Spleen (tissue), 11 donors: Measurements from ENCODE around the gene SCYL1. TPM values are rescaled to one million over a fixed set of nuclear protein-coding genes. Genes with fewer than 3 reads are reported as not detected.

Experiments used
- DNase-seq: peaks from one replicate; pipeline ENCODE4 v3.0.0-alpha.2; 2020
- H3K27ac ChIP-seq, 8 donors: fragments of 200-600 bp; sonication (generic) in 7 of 8; 1 replicate in 4 of 8; 2 replicates in 4 of 8; pipeline versions ENCODE4 v1.5.0 to v1.8.0; 2016 to 2021; ENCODE audit warnings: inconsistent platforms in 4 of 8, mild to moderate bottlenecking in 4 of 8, moderate library complexity in 1 of 8
- H3K27me3 ChIP-seq, 7 donors: fragments of 200-600 bp; sonication (generic) in 6 of 7; replicated peaks in 1 of 7; 1 replicate in 4 of 7; 2 replicates in 3 of 7; pipeline versions ENCODE4 v1.5.0 to v1.8.0; 2016 to 2021; ENCODE audit warnings: inconsistent platforms in 3 of 7, mild to moderate bottlenecking in 1 of 7
- H3K36me3 ChIP-seq, 6 donors: fragments of 200-600 bp; sonication (generic) in 5 of 6; 1 replicate in 4 of 6; 2 replicates in 2 of 6; pipeline versions ENCODE4 v1.5.0 to v1.8.0; 2016 to 2021; ENCODE audit warnings: inconsistent platforms in 2 of 6
- H3K4me1 ChIP-seq, 6 donors: fragments of 200-600 bp; sonication (generic) in 5 of 6; 1 replicate in 3 of 6; 2 replicates in 3 of 6; pipeline versions ENCODE4 v1.5.0 to v1.8.0; 2016 to 2021; ENCODE audit warnings: inconsistent platforms in 3 of 6
- H3K4me3 ChIP-seq, 8 donors: fragments of 200-600 bp; sonication (generic) in 7 of 8; 1 replicate in 4 of 8; 2 replicates in 4 of 8; pipeline versions ENCODE4 v1.5.0 to v1.8.0; 2016 to 2021; ENCODE audit warnings: inconsistent platforms in 4 of 8, mild to moderate bottlenecking in 4 of 8, moderate library complexity in 2 of 8
- H3K9me3 ChIP-seq, 8 donors: fragments of 200-600 bp; sonication (generic) in 7 of 8; 1 replicate in 4 of 8; 2 replicates in 4 of 8; pipeline versions ENCODE4 v1.5.0 to v1.8.0; 2016 to 2021; ENCODE audit warnings: inconsistent platforms in 4 of 8
- CTCF ChIP-seq, 11 experiments: fragments of 200-600 bp in 7 of 11; fragments of 450-650 bp in 4 of 11; sonication (generic) in 4 of 11; IDR thresholded peaks in 8 of 11; conservative IDR thresholded peaks in 3 of 11; 1 replicate in 7 of 11; 2 replicates in 4 of 11; pipeline versions ENCODE4 v1.4.0 to v1.8.0; 2016 to 2021; ENCODE audit warnings: antibody characterized with exemption in 11 of 11, inconsistent platforms in 4 of 11, mild to moderate bottlenecking in 1 of 11
- POLR2A ChIP-seq, 3 donors: fragments of 450-650 bp; IDR thresholded peaks; one replicate each; pipeline ENCODE4 v1.5.1; 2017; ENCODE audit warnings: antibody characterized with exemption in 3 of 3, mild to moderate bottlenecking in 1 of 3
- POLR2AphosphoS5 ChIP-seq, 3 donors: sonication (generic); formaldehyde crosslinking; IDR thresholded peaks; one replicate each; pipeline ENCODE4 v1.5.1; 2017; ENCODE audit warnings: antibody characterized with exemption in 3 of 3
- WGBS, 5 donors: extraction: QIAGEN DNeasy Blood & Tissue Kit in 3 of 5; methylation state at CpG; one replicate each; pipeline versions ENCODE4 v1.1.5 to v1.1.7; 2013 to 2018; 5-methylcytosine and 5-hydroxymethylcytosine counted together
- intact Hi-C: fragments of 100-400 bp; cut with DNase I; formaldehyde crosslinking; loops from one replicate; pipeline ENCODE4 v1.15.0; 2023; ENCODE audit warnings: low total_unique reads
- polyA plus RNA-seq, 3 donors: library from polyadenylated mRNA; stranded (reverse); fragments of 200-250 nt; gene quantifications; one replicate each; pipeline ENCODE4 v1.2.1, GENCODE V29; 2013
- total RNA-seq, 7 donors: library from RNA; depleted of rRNA in 3 of 7; stranded (reverse); fragments of >200 nt in 3 of 7; fragmentation: NEBNext Ultra II Directional in 4 of 7; extraction: Animal tissue kit (Norgen Biotek cat#: 25700) in 4 of 7; gene quantifications; one replicate each; pipeline versions ENCODE4 v1.1.0 to v1.2.1, GENCODE V29; 2016 to 2021
- donor health status: healthy with polysubstance abuse.
- donor health status: DM: no; HTN: no; CAD: no; lungs with moderate emphysema.
- donor health status: DM: no; HTN: no; CAD: no.
- donor health status: Bipolar disorder and iron deficiency.
- donor health status: healthy.
- donor health status: DM: no; HTN: no; CAD: no.
- donor health status: DM: yes; HTN: yes; CAD: no.

SCYL1 gene
- total and polyA plus RNA-seq, 10 donors = 52.4 to 125 (median 74.8) TPM

DNA sequence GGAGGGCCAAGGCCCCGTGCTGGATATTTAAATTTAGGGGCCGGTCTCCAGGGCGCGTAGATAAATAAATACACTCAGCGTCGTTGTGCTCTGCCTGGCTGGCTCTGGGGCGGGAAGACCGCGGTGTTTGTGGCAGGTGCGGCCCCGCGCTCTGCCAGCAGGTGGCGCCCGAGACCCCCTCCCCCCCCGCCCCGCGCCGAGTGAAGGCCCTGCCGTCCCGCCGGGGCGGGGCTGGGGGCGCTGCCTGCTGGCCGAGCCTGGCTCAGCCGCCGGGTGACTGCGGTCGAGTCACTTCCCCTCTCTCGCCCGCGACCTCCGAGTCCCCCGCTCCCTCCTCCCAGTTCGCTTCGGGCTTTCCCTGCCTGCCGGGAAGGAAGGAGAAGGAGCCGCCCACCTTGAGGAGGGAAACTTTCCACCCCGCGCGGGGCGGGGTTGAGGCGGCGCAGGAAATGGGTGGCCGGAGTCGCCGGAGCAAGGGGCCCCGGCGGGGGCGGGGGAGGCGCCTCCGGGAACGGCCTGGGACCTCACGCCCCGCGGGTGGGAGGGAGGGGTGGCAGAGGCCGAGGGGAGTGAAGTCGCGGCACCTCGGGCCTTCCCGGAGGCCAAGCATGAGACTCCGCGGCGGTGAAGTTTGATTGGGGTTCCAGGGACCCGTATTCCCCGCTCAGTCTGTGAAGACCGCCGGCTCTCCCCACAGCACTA lies 49.4 kb downstream of the SCYL1 start:
- peak overlapping the region; percentile 88 to 99 (median 96) for H3K27ac ChIP-seq
- peaks cover 36 to 87% (median 78%) of the 10 kb centered on the region in 6 donors for H3K4me1 ChIP-seq
- no peaks in the 10 kb centered on the region for H3K27me3 ChIP-seq
- H3K36me3 ChIP-seq = peaks cover 0 to 28% (median 2%) of the 10 kb centered on the region in 6 donors
- H3K4me3 ChIP-seq = peak overlapping the region; percentile 71 to 95 (median 88)
- WGBS, 5 donors = 0 to 1% (median 0%) methylated on average over 16 to 67 of the region's 67 CpGs
- no peaks in the 10 kb centered on the region for H3K9me3 ChIP-seq
- TF ChIP-seq POLR2A (IDR thresholded peaks at IDR 0.05) (peak in 1 of 3 donors; percentile 72), CTCF (IDR thresholded peaks at IDR 0.05 in 8 of 11, conservative IDR thresholded peaks at IDR 0.05 in 3 of 11) (peak; percentile 70 to 100 (median 99)), POLR2AphosphoS5 (IDR thresholded peaks at IDR 0.05) (peak; percentile 93 to 96 (median 95))
- intact Hi-C loops = no loop called here
- DNase-seq = peak; percentile 99

DNA sequence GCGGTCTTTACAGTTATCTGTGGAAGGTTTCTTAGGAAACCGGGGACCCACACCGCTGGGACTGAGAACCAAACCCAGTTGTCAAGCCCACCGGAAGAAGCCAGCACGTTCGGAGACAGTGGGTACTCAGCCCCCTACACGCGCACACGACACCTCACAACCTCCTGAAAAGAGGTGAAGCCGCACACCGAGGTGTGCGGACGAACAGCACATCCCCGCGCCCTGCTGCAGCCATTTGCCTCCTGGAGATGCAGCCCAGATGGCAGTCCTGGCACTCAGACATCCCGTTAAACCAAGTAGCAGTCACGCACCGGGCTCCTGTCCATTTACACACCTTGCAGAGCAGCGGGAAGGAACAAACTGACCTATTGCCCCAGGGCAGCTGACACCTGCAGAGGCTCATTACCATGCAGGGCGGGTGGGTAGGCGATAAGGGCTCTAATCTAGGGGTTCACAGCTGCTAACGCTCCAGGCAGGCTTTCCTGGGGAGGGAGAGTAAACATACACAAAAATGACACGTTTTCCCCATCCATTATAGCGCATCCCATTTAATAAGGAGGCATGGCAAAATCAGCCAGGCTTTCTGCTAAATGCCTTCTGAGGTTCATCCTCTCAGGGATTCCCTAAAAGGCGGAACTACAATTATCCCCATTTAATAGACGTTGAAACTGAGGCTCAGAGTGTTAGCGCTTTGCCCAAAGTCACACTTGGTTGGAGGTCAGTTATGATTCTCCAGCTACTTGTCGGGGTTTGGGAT lies 50.1 kb downstream of the SCYL1 start:
- peak overlapping the region; percentile 71 to 95 (median 88) for H3K4me3 ChIP-seq

DNA sequence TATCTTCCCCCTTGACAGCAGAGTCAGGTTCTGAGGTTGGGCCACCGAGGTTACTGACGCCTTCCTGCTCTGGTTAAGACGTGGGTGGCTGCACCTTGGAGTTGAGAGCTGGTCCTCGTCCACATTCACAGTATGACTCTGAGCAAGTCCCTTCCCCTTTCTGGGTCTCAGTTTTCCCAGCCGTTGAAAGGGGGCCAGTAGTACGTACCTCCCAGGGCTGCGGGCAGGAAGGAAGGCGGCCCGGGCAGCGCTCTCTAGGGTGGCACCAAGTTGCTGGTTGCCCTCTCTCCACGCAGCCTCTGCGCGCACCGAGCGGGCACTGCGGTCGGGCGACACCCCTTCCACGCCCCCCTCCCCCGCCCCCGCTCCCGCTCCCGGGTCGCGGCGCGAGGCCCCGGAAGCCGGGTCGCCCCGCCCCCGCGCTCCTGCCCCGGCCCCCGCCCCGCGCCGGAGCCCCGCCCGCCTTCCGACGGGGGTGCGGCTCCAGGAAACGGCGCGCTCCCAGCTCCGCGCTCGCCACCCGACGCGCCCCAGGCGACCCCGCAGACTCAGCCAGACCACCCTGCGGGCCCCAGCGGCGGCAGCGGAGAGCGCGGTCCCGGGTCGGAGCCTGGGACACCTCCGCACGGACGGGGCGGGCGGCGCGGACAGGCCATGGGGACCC lies 50.8 kb downstream of the SCYL1 start, which contains the start of gene EHBP1L1:
Gene EHBP1L1, plus strand, starts transcription at position 486 of the 664 bp plus-strand sequence. CDS start 250 bp downstream, outside the sequence.
- peak; percentile 95 for DNase-seq
- 0 to 2% (median 1%) methylated on average over 5 to 69 of the region's 69 CpGs; no CpG with 5 or more reads in 1 of the 5 donors for WGBS, 5 donors
- H3K4me1 ChIP-seq = peaks cover 36 to 92% (median 72%) of the 10 kb centered on the region in 6 donors

More for the DNA sequence above, 50.1 kb downstream of the SCYL1 start:
- TF ChIP-seq CTCF (IDR thresholded peaks at IDR 0.05 in 8 of 11, conservative IDR thresholded peaks at IDR 0.05 in 3 of 11) (no peak), POLR2A (IDR thresholded peaks at IDR 0.05) (no peak), POLR2AphosphoS5 (IDR thresholded peaks at IDR 0.05) (no peak)
- Histone ChIP-seq H3K9me3 (no peaks in the 10 kb centered on the region), H3K27me3 (no peaks in the 10 kb centered on the region), H3K4me1 (peaks cover 36 to 89% (median 75%) of the 10 kb centered on the region in 6 donors), H3K36me3 (peaks cover 1 to 35% (median 9%) of the 10 kb centered on the region in 6 donors), H3K27ac (peak overlapping the region; percentile 88 to 99 (median 96))
- 5 to 11% (median 6%) methylated on average over 11 to 28 of the region's 28 CpGs for WGBS, 5 donors
- intact Hi-C loops = no loop called here
- DNase-seq = peak; percentile 87

More for the DNA sequence above, 50.8 kb downstream of the SCYL1 start, which contains the start of gene EHBP1L1:
- no peaks in the 10 kb centered on the region for H3K27me3 ChIP-seq
- TF ChIP-seq POLR2A (IDR thresholded peaks at IDR 0.05) = peak in 1 of 3 donors; percentile 28
- TF ChIP-seq POLR2AphosphoS5 (IDR thresholded peaks at IDR 0.05) = peak; percentile 74 to 84 (median 83)
- TF ChIP-seq CTCF (IDR thresholded peaks at IDR 0.05 in 8 of 11, conservative IDR thresholded peaks at IDR 0.05 in 3 of 11) = no peak
- peak within 1 kb of the TSS; percentile 88 to 99 (median 96) for H3K27ac ChIP-seq
- H3K36me3 ChIP-seq = peaks cover 4 to 42% (median 17%) of the 10 kb centered on the region in 6 donors
- H3K4me3 ChIP-seq = peak within 1 kb of the TSS; percentile 71 to 95 (median 88)
- H3K9me3 ChIP-seq = no peaks in the 10 kb centered on the region
- intact Hi-C loops = no loop called here
